ENCODE data around the gene SPEF1.

The SPEF1 gene

DNA sequence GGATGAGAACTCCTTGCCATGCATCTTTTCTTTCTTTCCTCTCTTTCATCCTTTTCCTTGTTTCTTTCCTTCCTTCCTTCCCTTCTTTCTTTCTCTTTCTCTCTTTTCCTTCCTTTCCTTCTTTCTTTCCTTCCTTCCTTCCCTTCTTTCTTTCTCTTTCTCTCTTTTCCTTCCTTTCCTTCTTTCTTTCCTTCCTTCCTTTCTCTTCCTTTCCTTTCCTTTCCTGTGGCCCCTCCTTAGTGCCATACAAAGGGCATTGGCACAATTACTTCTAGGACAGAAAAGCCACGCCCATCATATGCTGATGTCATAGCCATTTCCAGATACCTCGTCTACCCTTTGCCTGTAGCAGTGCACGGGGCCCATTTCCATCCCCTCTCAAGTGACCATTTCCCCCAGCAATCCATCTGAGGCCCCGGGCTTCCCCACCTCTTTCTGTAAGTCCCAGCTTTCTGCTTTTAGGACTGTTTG lies 7.5 kb upstream of the SPEF1 start:
- H3K9ac ChIP-seq (ENCODE audit: low read depth in 1 of 2, low read length in 2 of 2), result no peak overlapping the region
- no peak overlapping the region for H3K27ac ChIP-seq (ENCODE audit: low read depth, low read length)
- H3K4me3 ChIP-seq (ENCODE audit: low read depth in 1 of 2, low read length in 2 of 2), result no peak overlapping the region
- H3K4me1 ChIP-seq (ENCODE audit: control insufficient read depth in 1 of 2, insufficient read depth in 2 of 2, low read length in 2 of 2), result peaks cover 33 to 38% of the 10 kb centered on the region in 2 donors
- no peaks in the 10 kb centered on the region for H3K27me3 ChIP-seq (ENCODE audit: control insufficient read depth in 1 of 2, insufficient read depth in 2 of 2, low read length in 2 of 2)
- no peaks in the 10 kb centered on the region for H3K9me3 ChIP-seq (ENCODE audit: control insufficient read depth in 1 of 2, low read length in 2 of 2)
- peaks cover 0 to 6% of the 10 kb centered on the region in 2 donors for H3K36me3 ChIP-seq (ENCODE audit: control insufficient read depth in 1 of 2, insufficient read depth in 2 of 2, low read length in 2 of 2)

- Histone ChIP-seq H3K36me3 (ENCODE audit: control insufficient read depth in 1 of 2, insufficient read depth in 2 of 2, low read length in 2 of 2) (peaks cover 0 to 10% of the 10 kb centered on the region in 2 donors), H3K9me3 (ENCODE audit: control insufficient read depth in 1 of 2, low read length in 2 of 2) (no peaks in the 10 kb centered on the region), H3K27ac (ENCODE audit: low read depth, low read length) (no peak overlapping the region), H3K9ac (ENCODE audit: low read depth in 1 of 2, low read length in 2 of 2) (peak overlapping the region; percentile 1 to 35), H3K4me3 (ENCODE audit: low read depth in 1 of 2, low read length in 2 of 2) (peak overlapping the region in 1 of 2 donors; percentile 55), H3K27me3 (ENCODE audit: control insufficient read depth in 1 of 2, insufficient read depth in 2 of 2, low read length in 2 of 2) (no peaks in the 10 kb centered on the region), H3K4me1 (ENCODE audit: control insufficient read depth in 1 of 2, insufficient read depth in 2 of 2, low read length in 2 of 2) (peaks cover 40 to 45% of the 10 kb centered on the region in 2 donors)
Measured at GRCh38 chr20:3787324-3788014, 6.2 kb upstream of the SPEF1 start.

GRCh38 chr20:3786665-3787323 lies 5.5 kb upstream of the SPEF1 start, which contains the start of gene CENPB:
Gene CENPB, minus strand, starts transcription at chr20:3786740. Its CDS starts 257 bp downstream, at chr20:3786483.
- peak within 1 kb of the TSS; percentile 70 to 91 for H3K4me3 ChIP-seq (ENCODE audit: low read depth in 1 of 2, low read length in 2 of 2)
- H3K9me3 ChIP-seq (ENCODE audit: control insufficient read depth in 1 of 2, low read length in 2 of 2), result no peaks in the 10 kb centered on the region
- peak within 1 kb of the TSS; percentile 81 for H3K27ac ChIP-seq (ENCODE audit: low read depth, low read length)
- H3K9ac ChIP-seq (ENCODE audit: low read depth in 1 of 2, low read length in 2 of 2), result peak within 1 kb of the TSS; percentile 70 to 87
- peaks cover 40 to 45% of the 10 kb centered on the region in 2 donors for H3K4me1 ChIP-seq (ENCODE audit: control insufficient read depth in 1 of 2, insufficient read depth in 2 of 2, low read length in 2 of 2)
- no peaks in the 10 kb centered on the region for H3K27me3 ChIP-seq (ENCODE audit: control insufficient read depth in 1 of 2, insufficient read depth in 2 of 2, low read length in 2 of 2)
- H3K36me3 ChIP-seq (ENCODE audit: control insufficient read depth in 1 of 2, insufficient read depth in 2 of 2, low read length in 2 of 2), result peaks cover 0 to 10% of the 10 kb centered on the region in 2 donors

- Histone ChIP-seq H3K4me3 (ENCODE audit: low read depth in 1 of 2, low read length in 2 of 2) (peak overlapping the region; percentile 70 to 91), H3K27ac (ENCODE audit: low read depth, low read length) (peak overlapping the region; percentile 81), H3K36me3 (ENCODE audit: control insufficient read depth in 1 of 2, insufficient read depth in 2 of 2, low read length in 2 of 2) (peaks cover 0 to 10% of the 10 kb centered on the region in 2 donors), H3K4me1 (ENCODE audit: control insufficient read depth in 1 of 2, insufficient read depth in 2 of 2, low read length in 2 of 2) (peaks cover 42 to 46% of the 10 kb centered on the region in 2 donors), H3K9me3 (ENCODE audit: control insufficient read depth in 1 of 2, low read length in 2 of 2) (no peaks in the 10 kb centered on the region), H3K27me3 (ENCODE audit: control insufficient read depth in 1 of 2, insufficient read depth in 2 of 2, low read length in 2 of 2) (no peaks in the 10 kb centered on the region), H3K9ac (ENCODE audit: low read depth in 1 of 2, low read length in 2 of 2) (peak overlapping the region; percentile 70 to 87)
Measured at GRCh38 chr20:3786126-3786484, 4.9 kb upstream of the SPEF1 start.

GRCh38 chr20:3785240-3786125 lies 4.2 kb upstream of the SPEF1 start:
- peak overlapping the region; percentile 81 for H3K27ac ChIP-seq (ENCODE audit: low read depth, low read length)
- H3K4me3 ChIP-seq (ENCODE audit: low read depth in 1 of 2, low read length in 2 of 2), result peak overlapping the region; percentile 70 to 91
- peaks cover 0 to 10% of the 10 kb centered on the region in 2 donors for H3K36me3 ChIP-seq (ENCODE audit: control insufficient read depth in 1 of 2, insufficient read depth in 2 of 2, low read length in 2 of 2)
- no peaks in the 10 kb centered on the region for H3K9me3 ChIP-seq (ENCODE audit: control insufficient read depth in 1 of 2, low read length in 2 of 2)
- peak overlapping the region; percentile 70 to 87 for H3K9ac ChIP-seq (ENCODE audit: low read depth in 1 of 2, low read length in 2 of 2)
- no peaks in the 10 kb centered on the region for H3K27me3 ChIP-seq (ENCODE audit: control insufficient read depth in 1 of 2, insufficient read depth in 2 of 2, low read length in 2 of 2)
- H3K4me1 ChIP-seq (ENCODE audit: control insufficient read depth in 1 of 2, insufficient read depth in 2 of 2, low read length in 2 of 2), result peaks cover 47 to 52% of the 10 kb centered on the region in 2 donors

- Histone ChIP-seq H3K4me1 (ENCODE audit: control insufficient read depth in 1 of 2, insufficient read depth in 2 of 2, low read length in 2 of 2) (peaks cover 47 to 52% of the 10 kb centered on the region in 2 donors), H3K4me3 (ENCODE audit: low read depth in 1 of 2, low read length in 2 of 2) (peak overlapping the region; percentile 70 to 91), H3K9ac (ENCODE audit: low read depth in 1 of 2, low read length in 2 of 2) (peak overlapping the region; percentile 70 to 87), H3K36me3 (ENCODE audit: control insufficient read depth in 1 of 2, insufficient read depth in 2 of 2, low read length in 2 of 2) (peaks cover 0 to 10% of the 10 kb centered on the region in 2 donors), H3K9me3 (ENCODE audit: control insufficient read depth in 1 of 2, low read length in 2 of 2) (no peaks in the 10 kb centered on the region), H3K27me3 (ENCODE audit: control insufficient read depth in 1 of 2, insufficient read depth in 2 of 2, low read length in 2 of 2) (no peaks in the 10 kb centered on the region), H3K27ac (ENCODE audit: low read depth, low read length) (no peak overlapping the region)
Measured at GRCh38 chr20:3784863-3785239, 3.6 kb upstream of the SPEF1 start.

DNA sequence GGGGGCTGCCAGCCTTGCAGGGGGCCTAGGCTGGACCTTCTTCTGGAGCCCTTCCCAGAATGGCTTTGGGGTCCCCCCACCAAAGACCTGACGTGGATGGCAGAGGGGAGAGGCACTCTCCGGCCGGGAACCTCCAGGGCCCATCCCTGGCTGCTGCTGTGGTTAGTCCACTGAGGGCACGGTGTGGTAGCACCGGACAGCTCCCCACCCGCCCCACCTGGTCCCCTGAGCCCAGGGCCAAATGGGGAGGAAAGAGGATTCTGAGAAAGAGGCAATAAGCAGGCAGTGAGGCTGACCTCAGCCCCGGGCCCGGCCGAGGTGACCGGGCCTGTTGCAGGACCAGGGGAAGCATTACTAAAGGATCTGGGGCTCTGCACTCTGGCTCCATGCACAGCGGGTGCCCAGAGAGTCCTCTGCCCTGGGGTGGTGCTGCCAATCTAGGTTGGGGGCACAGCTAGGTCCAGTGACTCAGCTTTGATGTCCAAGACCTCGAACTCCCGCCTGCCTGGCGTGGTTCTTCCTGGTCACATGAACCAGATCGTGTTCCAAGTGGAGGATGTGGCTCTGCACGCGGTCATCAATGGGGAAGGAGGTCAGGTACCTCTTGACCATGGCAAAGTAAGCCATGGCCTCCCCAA lies 3.1 kb upstream of the SPEF1 start:
- Histone ChIP-seq H3K36me3 (ENCODE audit: control insufficient read depth in 1 of 2, insufficient read depth in 2 of 2, low read length in 2 of 2) (peaks cover 0 to 10% of the 10 kb centered on the region in 2 donors), H3K9ac (ENCODE audit: low read depth in 1 of 2, low read length in 2 of 2) (peak overlapping the region; percentile 38 to 70), H3K9me3 (ENCODE audit: control insufficient read depth in 1 of 2, low read length in 2 of 2) (no peaks in the 10 kb centered on the region), H3K27me3 (ENCODE audit: control insufficient read depth in 1 of 2, insufficient read depth in 2 of 2, low read length in 2 of 2) (peaks cover 0 to 4% of the 10 kb centered on the region in 2 donors), H3K4me3 (ENCODE audit: low read depth in 1 of 2, low read length in 2 of 2) (peak overlapping the region in 1 of 2 donors; percentile 91), H3K4me1 (ENCODE audit: control insufficient read depth in 1 of 2, insufficient read depth in 2 of 2, low read length in 2 of 2) (peaks cover 47 to 52% of the 10 kb centered on the region in 2 donors), H3K27ac (ENCODE audit: low read depth, low read length) (no peak overlapping the region)

GRCh38 chr20:3783511-3784195 lies 2.4 kb upstream of the SPEF1 start:
- H3K4me3 ChIP-seq (ENCODE audit: low read depth in 1 of 2, low read length in 2 of 2), result no peak overlapping the region
- H3K4me1 ChIP-seq (ENCODE audit: control insufficient read depth in 1 of 2, insufficient read depth in 2 of 2, low read length in 2 of 2), result peaks cover 41 to 47% of the 10 kb centered on the region in 2 donors
- H3K9ac ChIP-seq (ENCODE audit: low read depth in 1 of 2, low read length in 2 of 2), result no peak overlapping the region
- peaks cover 0 to 11% of the 10 kb centered on the region in 2 donors for H3K27me3 ChIP-seq (ENCODE audit: control insufficient read depth in 1 of 2, insufficient read depth in 2 of 2, low read length in 2 of 2)
- H3K9me3 ChIP-seq (ENCODE audit: control insufficient read depth in 1 of 2, low read length in 2 of 2), result no peaks in the 10 kb centered on the region
- no peak overlapping the region for H3K27ac ChIP-seq (ENCODE audit: low read depth, low read length)
- peaks cover 0 to 10% of the 10 kb centered on the region in 2 donors for H3K36me3 ChIP-seq (ENCODE audit: control insufficient read depth in 1 of 2, insufficient read depth in 2 of 2, low read length in 2 of 2)

DNA sequence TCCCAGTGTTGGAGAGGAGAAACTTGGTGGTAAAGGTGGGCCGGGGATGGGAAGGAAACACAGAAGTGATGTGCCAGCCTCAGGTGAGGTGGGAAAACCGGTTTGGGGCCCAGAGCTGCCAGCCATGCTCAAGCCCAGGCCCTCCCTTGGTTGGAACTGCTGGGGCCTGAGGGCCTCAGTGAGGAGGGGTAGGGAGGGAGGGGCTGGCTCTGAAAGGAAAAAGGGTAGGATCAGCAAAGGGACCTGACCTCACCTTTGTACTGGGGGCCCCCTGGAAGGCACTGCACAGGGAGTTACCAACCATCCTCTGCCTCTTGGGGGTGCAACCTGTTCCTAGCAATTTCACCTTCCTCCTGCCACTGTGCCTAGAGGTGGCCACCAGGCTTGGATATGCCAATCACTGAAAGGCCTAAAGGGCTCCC lies 1.8 kb upstream of the SPEF1 start:
- Histone ChIP-seq H3K27me3 (ENCODE audit: control insufficient read depth in 1 of 2, insufficient read depth in 2 of 2, low read length in 2 of 2) (peaks cover 0 to 17% of the 10 kb centered on the region in 2 donors), H3K4me1 (ENCODE audit: control insufficient read depth in 1 of 2, insufficient read depth in 2 of 2, low read length in 2 of 2) (peaks cover 42 to 46% of the 10 kb centered on the region in 2 donors), H3K9me3 (ENCODE audit: control insufficient read depth in 1 of 2, low read length in 2 of 2) (no peaks in the 10 kb centered on the region), H3K36me3 (ENCODE audit: control insufficient read depth in 1 of 2, insufficient read depth in 2 of 2, low read length in 2 of 2) (peaks cover 0 to 10% of the 10 kb centered on the region in 2 donors), H3K4me3 (ENCODE audit: low read depth in 1 of 2, low read length in 2 of 2) (no peak overlapping the region), H3K9ac (ENCODE audit: low read depth in 1 of 2, low read length in 2 of 2) (no peak overlapping the region), H3K27ac (ENCODE audit: low read depth, low read length) (no peak overlapping the region)

Data from duodenal mucosa (tissue), 2 donors.